ENCODE results near the gene OSTN.

GRCh38 chr3:191280111-191280510 is 81.1 kb downstream of the OSTN start:
- no peak for TF ChIP-seq CTCF (IDR thresholded peaks at IDR 0.05)
- no peak for TF ChIP-seq POLR2A (IDR thresholded peaks at IDR 0.05)
- no peak for TF ChIP-seq POLR2AphosphoS5 (IDR thresholded peaks at IDR 0.05)
